HG03135 (cell line): ENCODE data around the gene WNK2.
"Not testable (repeated sequence)": the region's sequence is repeated elsewhere in the genome, so short reads cannot be mapped to it uniquely, and the experiment has no call there.

Source experiments
- ATAC-seq: cut with Tn5 transposase; IDR thresholded peaks from one replicate; pipeline ENCODE4 v1.9.1; 2021; ENCODE audit warnings: mild to moderate bottlenecking, moderate library complexity; ENCODE audit not compliant: unreplicated experiment

The WNK2 gene

GRCh38 chr9:93323446-93323954 is 139.6 kb downstream of the WNK2 start:
- not testable (repeated sequence) for ATAC-seq

DNA sequence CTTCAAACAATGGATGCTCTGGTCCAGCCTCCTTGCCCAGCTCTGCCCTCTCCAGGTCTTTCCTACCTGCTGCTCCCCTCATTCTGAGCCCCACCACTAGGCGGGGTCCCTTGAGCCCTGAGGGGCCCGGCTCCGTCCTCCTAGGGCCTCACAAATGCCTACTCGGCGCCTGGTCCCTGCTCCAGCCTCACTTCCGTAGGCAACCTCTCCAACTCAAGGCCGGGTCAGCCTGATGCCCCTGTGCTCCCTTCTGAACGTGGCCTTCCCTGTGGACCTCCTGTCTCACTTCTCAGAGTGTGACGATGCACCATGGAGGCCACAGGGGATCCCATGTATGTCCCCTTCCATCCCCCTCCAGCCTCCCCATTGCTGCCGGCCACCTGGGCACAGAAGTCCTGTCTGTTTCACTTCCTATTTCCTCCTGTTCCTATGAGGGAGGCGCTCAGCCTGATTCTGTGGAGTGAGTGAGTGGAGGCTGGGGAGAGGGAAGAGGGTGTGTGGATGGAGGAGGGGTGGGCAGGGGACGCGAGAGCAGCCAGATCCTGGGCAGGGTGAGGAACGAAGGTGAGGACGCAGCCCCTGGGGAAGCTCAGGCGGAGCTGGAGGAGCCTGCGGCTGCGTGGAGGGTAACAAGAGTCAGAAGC is 140.4 kb downstream of the WNK2 start:
- ATAC-seq: no peak

DNA sequence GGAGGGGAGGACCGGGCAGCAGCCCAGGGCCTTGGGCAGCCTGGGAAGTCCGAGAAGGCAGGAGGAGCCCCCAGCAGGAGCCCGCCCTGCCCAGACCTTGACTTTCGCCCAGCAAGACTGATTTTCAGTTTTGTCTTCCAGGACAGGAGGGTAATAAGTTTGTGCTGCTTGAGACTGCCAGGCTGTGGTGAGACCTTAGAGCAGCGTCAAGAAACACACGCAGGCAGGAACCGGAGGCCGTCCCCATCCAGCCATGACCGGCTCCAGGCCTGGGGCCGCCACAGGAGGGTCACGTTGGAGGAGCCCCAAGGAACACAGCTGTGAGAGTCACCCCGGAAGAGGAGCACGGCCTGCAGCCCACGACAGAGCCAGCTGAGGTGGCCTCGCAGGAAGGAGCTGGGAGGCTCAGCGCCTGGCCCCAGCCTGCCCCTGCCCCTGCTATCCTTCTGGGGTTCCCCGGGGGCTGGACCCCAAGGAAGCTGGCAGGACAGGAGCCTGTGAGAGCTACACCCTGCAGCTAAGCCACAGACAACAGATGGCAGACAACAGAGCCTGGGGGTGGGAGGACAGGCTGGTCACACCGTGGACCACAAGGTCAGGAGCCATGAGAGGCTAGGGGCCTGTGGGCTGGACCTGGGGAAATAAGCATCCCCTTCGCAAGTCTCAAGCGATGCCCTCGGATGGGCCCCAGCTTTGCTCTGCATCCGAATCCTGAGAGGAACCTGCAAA is 141.5 kb downstream of the WNK2 start:
- no peak for ATAC-seq

GRCh38 chr9:93326056-93326455 is 142.1 kb downstream of the WNK2 start:
- ATAC-seq: no peak

- no peak for ATAC-seq
Measured at GRCh38 chr9:93326654-93327053, 142.7 kb downstream of the WNK2 start.

- ATAC-seq: no peak
Measured at GRCh38 chr9:93329629-93330280, 145.8 kb downstream of the WNK2 start.

DNA sequence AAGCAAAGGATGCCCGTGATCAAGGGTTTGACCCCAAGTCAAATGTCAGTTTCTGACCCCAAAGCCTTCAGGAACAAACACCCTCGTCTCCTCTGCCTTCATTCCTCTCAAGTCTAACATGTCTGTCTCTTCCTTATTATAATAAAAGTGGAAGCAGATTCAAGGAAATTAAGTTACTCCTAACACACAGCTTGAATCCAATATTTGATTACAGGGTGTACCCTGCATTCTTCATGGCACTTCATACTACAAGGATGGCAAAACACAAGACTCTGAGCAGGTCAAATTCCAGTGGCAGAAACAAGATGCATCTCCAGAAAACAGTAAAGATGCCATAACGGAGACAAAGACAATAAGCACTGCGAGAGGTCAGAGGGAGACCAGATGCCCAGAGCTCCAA is 148.4 kb downstream of the WNK2 start:
- no peak for ATAC-seq

DNA sequence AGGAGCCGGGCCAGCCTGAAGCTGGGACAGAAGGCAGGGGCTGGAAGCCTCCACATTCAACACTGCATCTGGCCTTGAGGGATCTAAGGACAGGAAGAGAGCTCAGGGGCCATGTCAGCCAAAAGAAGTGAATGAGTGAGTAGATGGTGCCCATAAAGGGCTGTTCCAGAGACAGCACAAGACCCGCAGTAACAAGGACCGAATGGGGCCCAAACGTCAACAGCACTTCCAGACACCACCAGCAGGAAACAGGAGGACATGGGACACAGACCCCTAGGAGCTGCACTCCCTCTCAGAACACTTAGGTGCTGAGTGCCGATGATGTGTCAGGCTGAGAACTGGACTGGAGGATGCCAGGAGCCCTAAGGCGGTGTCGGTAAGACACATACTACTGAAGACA is 152.8 kb downstream of the WNK2 start:
- ATAC-seq: no peak

DNA sequence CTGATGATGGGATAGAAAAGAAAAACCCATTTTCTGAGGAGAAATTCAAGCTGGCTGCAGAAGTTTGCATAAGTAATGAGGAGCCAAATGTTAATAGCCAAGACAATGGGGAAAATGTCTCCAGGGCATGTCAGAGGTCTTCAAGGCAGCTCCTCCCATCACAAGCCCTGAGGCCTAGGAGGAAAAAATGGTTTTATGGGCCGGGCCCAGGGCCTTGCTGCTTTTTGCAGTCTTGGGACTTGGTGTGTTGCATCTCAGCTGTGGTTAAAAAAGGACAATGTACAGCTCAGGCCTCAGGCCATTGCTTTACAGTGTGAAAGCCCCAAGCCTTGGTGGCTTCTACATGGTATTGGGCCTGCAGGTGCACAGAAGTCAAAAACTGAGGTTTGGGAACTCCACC is 154.3 kb downstream of the WNK2 start:
- ATAC-seq: not testable (repeated sequence)

DNA sequence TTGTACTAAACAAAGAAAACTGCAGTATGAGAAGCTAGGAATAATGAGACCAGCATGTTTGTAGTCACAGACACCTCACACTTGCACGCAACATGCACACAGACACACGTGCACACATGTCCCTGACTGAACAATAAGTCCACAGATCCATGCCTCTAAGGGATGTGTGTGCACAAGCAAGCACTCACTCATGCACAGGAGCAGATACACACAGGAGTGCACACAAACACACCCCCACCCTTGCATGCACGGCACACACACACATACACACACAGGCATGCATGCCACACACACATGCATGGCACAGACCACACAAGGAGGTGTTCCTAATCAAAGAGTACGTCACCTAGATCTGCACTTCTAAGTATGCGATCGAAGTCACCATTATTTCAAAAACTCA is 156.2 kb downstream of the WNK2 start:
- ATAC-seq: no peak

GRCh38 chr9:93341820-93342219 is 157.9 kb downstream of the WNK2 start:
- ATAC-seq: not testable (repeated sequence)

- not testable (repeated sequence) for ATAC-seq
Measured at GRCh38 chr9:93342428-93342827, 158.5 kb downstream of the WNK2 start.

GRCh38 chr9:93343663-93344062 is 159.7 kb downstream of the WNK2 start:
- ATAC-seq: no peak

DNA sequence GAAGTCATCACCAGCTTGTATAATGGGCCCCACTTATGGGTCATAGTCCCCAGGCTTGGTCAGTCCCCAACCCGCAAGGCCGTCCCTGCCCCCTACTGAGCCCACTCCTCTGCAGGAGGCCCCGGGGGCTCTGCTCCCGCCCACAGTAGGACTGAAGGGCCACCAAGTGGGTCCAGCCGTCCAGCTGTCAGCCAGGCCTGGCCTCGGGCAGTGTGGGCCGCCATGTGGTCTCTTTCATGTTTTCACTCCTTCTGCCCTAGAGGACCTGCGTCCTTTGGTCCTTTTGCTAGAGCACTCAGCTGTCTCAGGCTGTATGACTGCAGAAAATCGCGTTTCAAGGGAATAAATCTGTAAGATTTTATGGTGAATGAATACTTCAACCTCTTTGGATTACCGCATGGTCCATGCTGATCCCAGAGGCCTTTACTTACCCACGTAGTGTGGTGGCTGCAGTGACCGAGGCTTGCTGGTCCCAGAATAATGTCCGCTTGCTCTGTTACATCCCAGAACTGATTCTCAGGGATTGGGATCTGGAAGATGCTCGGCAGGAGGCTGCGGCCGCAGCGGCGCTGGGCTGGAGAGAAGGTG is 161.8 kb downstream of the WNK2 start:
- no peak for ATAC-seq

DNA sequence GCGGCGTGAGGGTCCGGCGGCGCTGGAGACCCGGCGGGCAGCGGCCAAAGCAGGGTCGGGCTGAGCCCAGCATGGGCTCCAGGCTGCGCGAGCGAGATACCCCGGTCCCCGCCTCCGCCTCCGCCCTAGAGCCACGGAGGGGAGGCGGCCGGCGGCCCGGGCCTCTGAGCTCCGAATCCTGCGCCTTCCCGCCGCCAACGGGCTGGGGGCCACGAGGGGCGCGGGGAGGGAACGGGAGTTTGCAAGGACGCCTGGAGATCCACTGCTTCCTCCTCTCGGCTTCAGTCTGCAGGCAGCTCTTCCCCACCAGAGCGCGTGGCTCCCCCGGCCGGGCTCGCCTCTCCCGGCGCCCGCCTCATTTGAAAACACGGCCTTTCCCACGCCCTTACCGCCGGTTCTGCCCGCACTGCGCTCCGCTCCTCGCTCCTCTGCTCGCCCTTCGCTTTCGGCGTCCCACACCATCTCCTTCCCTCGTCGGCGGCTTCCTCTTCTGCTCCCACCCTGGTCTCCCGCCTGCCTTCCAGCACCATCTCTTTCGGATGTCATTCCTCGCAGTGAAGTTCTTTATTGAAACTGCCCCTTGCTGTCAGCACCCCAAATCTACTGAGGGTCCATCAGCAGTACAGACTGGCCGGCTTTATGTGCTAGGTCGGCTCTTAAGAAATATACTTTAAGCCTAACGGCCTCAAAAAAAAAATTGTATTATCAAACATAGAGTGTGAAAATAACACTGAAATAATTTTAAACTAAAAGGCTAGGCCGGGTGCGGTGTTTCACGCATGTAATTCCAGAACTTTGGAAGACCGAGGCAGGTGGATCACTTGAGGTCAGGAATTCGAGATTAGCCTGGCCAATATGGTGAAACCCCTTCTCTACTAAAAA is 162.5 kb downstream of the WNK2 start:
- ATAC-seq: no peak

DNA sequence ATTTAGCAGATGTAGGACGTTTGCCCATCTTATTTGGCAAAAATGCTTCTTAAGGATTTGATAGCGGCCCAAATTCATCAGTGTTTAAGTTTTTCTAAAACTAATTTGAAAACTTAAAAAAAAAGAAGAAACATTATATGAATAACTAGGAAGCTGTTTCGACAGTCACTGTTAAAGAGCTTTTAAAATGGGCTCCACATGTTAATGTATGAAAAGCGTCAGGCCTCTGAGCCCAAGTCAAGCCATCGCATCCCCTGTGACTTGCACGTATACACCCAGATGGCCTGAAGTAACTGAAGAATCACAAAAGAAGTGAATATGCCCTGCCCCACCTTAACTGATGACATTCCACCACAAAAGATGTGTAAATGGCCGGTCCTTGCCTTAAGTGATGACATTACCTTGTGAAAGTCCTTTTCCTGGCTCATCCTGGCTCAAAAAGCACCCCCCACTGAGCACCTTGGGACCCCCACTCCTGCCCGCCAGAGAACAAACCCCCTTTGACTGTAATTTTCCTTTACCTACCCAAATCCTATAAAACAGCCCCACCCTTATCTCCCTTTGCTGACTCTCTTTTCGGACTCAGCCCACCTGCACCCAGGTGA is 163.5 kb downstream of the WNK2 start:
- not testable (repeated sequence) for ATAC-seq

DNA sequence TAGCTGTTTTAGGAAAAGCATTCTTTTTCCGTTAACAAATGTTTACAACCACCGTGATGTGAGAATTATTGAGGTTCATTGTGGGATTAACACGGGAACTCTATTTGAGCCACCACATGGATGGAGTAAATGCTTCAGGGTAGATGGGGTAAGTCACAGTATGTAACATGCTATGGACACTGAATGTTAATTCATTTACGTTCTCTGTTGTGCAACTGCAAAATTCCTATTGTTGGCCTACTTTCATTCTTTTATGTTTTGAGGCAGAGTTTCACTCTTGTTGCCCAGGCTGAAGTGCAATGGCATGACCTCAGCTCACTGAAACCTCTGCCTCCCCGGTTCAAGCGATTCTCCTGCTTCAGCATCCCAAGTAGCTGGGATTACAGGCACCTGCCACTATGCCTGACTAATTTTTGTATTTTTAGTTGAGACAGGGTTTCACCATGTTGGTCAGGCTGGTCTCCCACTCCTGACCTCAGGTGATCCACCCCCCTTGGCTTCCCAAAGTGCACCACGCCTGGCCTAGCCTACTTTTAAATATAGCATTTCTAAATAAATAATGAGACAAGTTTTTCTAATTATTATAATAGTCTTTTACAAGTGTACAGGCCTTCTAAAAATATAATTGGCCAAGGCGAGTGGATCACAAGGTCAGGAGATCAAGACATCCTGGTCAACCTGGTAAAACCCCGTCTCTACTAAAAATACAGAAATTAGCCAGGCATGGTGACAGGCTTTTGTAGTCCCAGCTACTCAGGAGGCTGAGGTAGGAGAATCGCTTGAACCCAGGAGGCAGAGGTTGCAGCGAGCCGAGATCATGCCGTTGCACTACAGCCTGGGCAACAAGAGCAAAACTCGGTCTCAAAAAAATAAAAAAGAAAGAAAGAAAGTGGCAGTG is 169.7 kb downstream of the WNK2 start:
- ATAC-seq: not testable (repeated sequence)

DNA sequence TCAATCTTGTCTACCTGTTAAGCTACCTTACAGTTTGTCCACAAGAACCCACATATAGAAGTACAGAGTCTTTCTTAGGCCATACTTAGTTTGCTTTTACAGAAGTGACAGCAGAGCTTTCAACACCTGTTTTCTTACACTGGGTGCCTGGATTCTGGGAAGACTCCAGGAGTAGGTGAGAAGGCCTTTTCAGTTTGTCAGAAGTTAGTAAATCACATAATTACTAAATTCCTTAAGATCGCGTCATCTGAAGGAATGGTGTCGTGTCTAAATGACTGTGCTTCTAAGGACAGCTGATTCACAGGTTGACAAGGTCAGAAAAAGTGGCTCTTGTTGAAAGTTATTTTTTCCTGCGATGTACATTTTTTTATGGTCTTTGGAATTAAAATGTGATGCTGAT is 170.5 kb downstream of the WNK2 start:
- ATAC-seq: no peak

DNA sequence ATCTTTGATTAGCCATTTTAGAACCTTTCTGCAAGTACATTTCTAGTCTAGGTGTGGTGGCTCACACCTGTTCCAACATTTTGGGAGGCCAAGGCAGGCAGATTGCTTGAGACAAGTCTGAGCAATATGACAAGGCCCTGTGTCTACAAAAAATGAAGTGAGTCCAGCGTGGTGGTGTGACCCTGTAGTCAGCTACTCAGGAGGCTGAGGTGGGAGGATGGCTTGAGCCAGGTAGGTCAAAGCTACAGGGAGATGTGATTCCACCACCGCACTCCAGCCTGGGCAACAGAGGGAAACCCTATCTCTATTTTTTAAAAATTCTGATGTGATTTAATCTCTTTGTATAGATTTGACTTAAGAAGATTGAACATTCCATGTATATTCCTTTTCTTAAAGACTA is 171.9 kb downstream of the WNK2 start:
- no peak for ATAC-seq
